SK-N-SH (cell line): ENCODE results near the gene APRT.

Source experiments
- GABPA ChIP-seq: IDR thresholded peaks from 2 replicates; pipeline ENCODE4 v1.4.0; 2012; ENCODE audit warnings: low read depth, mild to moderate bottlenecking
- TF ChIP-seq, protein P1 (sequence below): fragments of 200-600 bp; sonication (generic); IDR thresholded peaks from 2 replicates; pipeline ENCODE4 v1.6.1; 2017; ENCODE audit warnings: antibody characterized with exemption, mild to moderate bottlenecking, moderate library complexity
- TF ChIP-seq, protein P2 (sequence below): fragments of 150-350 bp; IDR thresholded peaks from 2 replicates; pipeline ENCODE4 v1.6.1; 2017; ENCODE audit warnings: antibody characterized with exemption, low read length, low read depth, borderline replicate concordance
- TF ChIP-seq, protein P3 (sequence below): IDR thresholded peaks from 2 replicates; pipeline ENCODE4 v1.6.1; 2012; ENCODE audit warnings: mild to moderate bottlenecking, low read depth, low read length, moderate library complexity

DNA sequence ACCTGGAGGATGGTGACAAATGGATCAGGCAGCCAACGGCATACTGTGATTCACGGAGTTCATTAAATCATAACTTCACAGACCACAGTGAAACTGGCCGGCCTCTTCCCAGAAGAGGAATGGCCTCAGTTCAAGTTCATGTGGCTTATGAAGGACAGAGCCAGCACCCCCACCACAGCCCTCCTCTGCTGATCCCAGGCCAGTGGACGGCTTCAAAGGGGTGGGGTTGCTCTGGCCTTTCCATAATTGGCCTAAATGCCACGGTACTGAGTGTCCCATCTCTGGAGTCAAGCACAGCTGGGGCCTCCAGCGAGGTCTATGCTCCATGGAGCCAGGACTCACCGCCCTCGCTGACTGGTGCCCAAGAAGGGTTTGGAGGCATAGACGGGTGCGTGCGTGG lies 23.7 kb upstream of the APRT start:
- TF ChIP-seq, protein P1, sequence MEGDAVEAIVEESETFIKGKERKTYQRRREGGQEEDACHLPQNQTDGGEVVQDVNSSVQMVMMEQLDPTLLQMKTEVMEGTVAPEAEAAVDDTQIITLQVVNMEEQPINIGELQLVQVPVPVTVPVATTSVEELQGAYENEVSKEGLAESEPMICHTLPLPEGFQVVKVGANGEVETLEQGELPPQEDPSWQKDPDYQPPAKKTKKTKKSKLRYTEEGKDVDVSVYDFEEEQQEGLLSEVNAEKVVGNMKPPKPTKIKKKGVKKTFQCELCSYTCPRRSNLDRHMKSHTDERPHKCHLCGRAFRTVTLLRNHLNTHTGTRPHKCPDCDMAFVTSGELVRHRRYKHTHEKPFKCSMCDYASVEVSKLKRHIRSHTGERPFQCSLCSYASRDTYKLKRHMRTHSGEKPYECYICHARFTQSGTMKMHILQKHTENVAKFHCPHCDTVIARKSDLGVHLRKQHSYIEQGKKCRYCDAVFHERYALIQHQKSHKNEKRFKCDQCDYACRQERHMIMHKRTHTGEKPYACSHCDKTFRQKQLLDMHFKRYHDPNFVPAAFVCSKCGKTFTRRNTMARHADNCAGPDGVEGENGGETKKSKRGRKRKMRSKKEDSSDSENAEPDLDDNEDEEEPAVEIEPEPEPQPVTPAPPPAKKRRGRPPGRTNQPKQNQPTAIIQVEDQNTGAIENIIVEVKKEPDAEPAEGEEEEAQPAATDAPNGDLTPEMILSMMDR, result no peak
- TF ChIP-seq, protein P2, sequence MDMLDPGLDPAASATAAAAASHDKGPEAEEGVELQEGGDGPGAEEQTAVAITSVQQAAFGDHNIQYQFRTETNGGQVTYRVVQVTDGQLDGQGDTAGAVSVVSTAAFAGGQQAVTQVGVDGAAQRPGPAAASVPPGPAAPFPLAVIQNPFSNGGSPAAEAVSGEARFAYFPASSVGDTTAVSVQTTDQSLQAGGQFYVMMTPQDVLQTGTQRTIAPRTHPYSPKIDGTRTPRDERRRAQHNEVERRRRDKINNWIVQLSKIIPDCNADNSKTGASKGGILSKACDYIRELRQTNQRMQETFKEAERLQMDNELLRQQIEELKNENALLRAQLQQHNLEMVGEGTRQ, result no peak
- TF ChIP-seq GABPA, result no peak
- TF ChIP-seq, protein P3, sequence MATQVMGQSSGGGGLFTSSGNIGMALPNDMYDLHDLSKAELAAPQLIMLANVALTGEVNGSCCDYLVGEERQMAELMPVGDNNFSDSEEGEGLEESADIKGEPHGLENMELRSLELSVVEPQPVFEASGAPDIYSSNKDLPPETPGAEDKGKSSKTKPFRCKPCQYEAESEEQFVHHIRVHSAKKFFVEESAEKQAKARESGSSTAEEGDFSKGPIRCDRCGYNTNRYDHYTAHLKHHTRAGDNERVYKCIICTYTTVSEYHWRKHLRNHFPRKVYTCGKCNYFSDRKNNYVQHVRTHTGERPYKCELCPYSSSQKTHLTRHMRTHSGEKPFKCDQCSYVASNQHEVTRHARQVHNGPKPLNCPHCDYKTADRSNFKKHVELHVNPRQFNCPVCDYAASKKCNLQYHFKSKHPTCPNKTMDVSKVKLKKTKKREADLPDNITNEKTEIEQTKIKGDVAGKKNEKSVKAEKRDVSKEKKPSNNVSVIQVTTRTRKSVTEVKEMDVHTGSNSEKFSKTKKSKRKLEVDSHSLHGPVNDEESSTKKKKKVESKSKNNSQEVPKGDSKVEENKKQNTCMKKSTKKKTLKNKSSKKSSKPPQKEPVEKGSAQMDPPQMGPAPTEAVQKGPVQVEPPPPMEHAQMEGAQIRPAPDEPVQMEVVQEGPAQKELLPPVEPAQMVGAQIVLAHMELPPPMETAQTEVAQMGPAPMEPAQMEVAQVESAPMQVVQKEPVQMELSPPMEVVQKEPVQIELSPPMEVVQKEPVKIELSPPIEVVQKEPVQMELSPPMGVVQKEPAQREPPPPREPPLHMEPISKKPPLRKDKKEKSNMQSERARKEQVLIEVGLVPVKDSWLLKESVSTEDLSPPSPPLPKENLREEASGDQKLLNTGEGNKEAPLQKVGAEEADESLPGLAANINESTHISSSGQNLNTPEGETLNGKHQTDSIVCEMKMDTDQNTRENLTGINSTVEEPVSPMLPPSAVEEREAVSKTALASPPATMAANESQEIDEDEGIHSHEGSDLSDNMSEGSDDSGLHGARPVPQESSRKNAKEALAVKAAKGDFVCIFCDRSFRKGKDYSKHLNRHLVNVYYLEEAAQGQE, result no peak
